ENCODE measurements around the gene CCDC136.

DNA sequence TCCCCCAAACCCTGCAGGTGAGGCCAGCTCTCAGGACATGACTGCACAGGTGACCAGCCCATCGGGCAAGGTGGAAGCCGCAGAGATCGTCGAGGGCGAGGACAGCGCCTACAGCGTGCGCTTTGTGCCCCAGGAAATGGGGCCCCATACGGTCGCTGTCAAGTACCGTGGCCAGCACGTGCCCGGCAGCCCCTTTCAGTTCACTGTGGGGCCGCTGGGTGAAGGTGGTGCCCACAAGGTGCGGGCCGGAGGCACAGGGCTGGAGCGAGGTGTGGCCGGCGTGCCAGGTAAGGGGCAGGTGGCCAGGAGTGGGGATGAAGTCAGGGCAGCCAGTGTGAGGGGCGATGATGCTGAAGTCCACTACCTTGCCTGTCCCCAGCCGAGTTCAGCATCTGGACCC, 62.6 kb downstream of the CCDC136 start:
- no peak for TF ChIP-seq CTCF (IDR thresholded peaks at IDR 0.05 in 4 of 5, conservative IDR thresholded peaks at IDR 0.05 in 1 of 5)
- no peak for TF ChIP-seq POLR2A (IDR thresholded peaks at IDR 0.05)
